Chondrocyte (in vitro differentiated cells): Measurements from ENCODE around the gene OR6J1. TPM values are rescaled to one million over a fixed set of nuclear protein-coding genes. Genes with fewer than 3 reads are reported as not detected.
"Not testable (repeated sequence)": the region's sequence is repeated elsewhere in the genome, so short reads cannot be mapped to it uniquely, and the experiment has no call there.

Experiments
- DNase-seq: peaks from one replicate; pipeline ENCODE4 v3.0.0; 2021; ENCODE audit warnings: mixed read lengths, low spot score
- H3K27ac Mint-ChIP-seq: one replicate; pipeline ENCODE4 v1.8.0; 2021; ENCODE audit warnings: mild to moderate bottlenecking, moderate library complexity, mixed read lengths; ENCODE audit not compliant: unreplicated experiment
- H3K27me3 Mint-ChIP-seq: 2 replicates; pipeline ENCODE4 v1.8.0; 2021; ENCODE audit warnings: low read depth, mixed read lengths
- H3K36me3 Mint-ChIP-seq: 2 replicates; pipeline ENCODE4 v1.8.0; 2021; ENCODE audit warnings: low read depth, mixed read lengths
- H3K4me1 Mint-ChIP-seq: 2 replicates; pipeline ENCODE4 v1.8.0; 2021; ENCODE audit warnings: low read depth, mild to moderate bottlenecking, mixed read lengths
- H3K4me3 Mint-ChIP-seq: one replicate; pipeline ENCODE4 v1.8.0; 2021; ENCODE audit warnings: mild to moderate bottlenecking, moderate library complexity, mixed read lengths; ENCODE audit not compliant: unreplicated experiment
- H3K9me3 Mint-ChIP-seq: 2 replicates; pipeline ENCODE4 v1.8.0; 2021; ENCODE audit warnings: low read depth, mixed read lengths
- CTCF ChIP-seq: fragments of 200-600 bp; sonication (generic); IDR thresholded peaks from 2 replicates; pipeline ENCODE4 v1.5.0; 2021; ENCODE audit warnings: antibody characterized with exemption, mild to moderate bottlenecking, moderate library complexity
- total RNA-seq: library from RNA; stranded (reverse); gene quantifications from 3 replicates; pipeline ENCODE4 v1.2.1, GENCODE V29; 2021

Gene OR6J1
- total RNA-seq, 1 donor from 2014 or later: not detected

GRCh38 chr14:22629361-22629760 is 14.8 kb downstream of the OR6J1 start:
- Mint-ChIP-seq H3K4me3 (no peak overlapping the region), H3K9me3 (peaks cover 7% of the 10 kb centered on the region), H3K27ac (peak overlapping the region; percentile 91), H3K4me1 (peaks cover 27% of the 10 kb centered on the region), H3K27me3 (no peaks in the 10 kb centered on the region), H3K36me3 (peaks cover 7% of the 10 kb centered on the region)
- no peak for TF ChIP-seq CTCF
- DNase-seq: no peak

GRCh38 chr14:22627506-22628263 is 16.5 kb downstream of the OR6J1 start:
- no peak overlapping the region for H3K27ac Mint-ChIP-seq
- H3K36me3 Mint-ChIP-seq: peaks cover 4% of the 10 kb centered on the region
- H3K4me1 Mint-ChIP-seq: peaks cover 34% of the 10 kb centered on the region
- no peaks in the 10 kb centered on the region for H3K27me3 Mint-ChIP-seq
- peaks cover 7% of the 10 kb centered on the region for H3K9me3 Mint-ChIP-seq
- no peak overlapping the region for H3K4me3 Mint-ChIP-seq
- no peak for DNase-seq
- TF ChIP-seq CTCF: no peak

GRCh38 chr14:22626590-22626989 is 17.6 kb downstream of the OR6J1 start:
- Mint-ChIP-seq H3K27me3 (no peaks in the 10 kb centered on the region), H3K27ac (no peak overlapping the region), H3K4me1 (peaks cover 44% of the 10 kb centered on the region), H3K36me3 (peaks cover 4% of the 10 kb centered on the region), H3K4me3 (no peak overlapping the region), H3K9me3 (peaks cover 10% of the 10 kb centered on the region)
- no peak for DNase-seq
- TF ChIP-seq CTCF: no peak

- Mint-ChIP-seq H3K9me3 (peaks cover 10% of the 10 kb centered on the region), H3K4me3 (no peak overlapping the region), H3K27ac (no peak overlapping the region), H3K27me3 (no peaks in the 10 kb centered on the region), H3K4me1 (peaks cover 24% of the 10 kb centered on the region), H3K36me3 (peaks cover 1% of the 10 kb centered on the region)
- DNase-seq: no peak
- TF ChIP-seq CTCF: no peak
Observed at GRCh38 chr14:22623047-22623446, 21.1 kb downstream of the OR6J1 start.

- Mint-ChIP-seq H3K27ac (peak overlapping the region; percentile 83), H3K36me3 (peaks cover 1% of the 10 kb centered on the region), H3K4me3 (no peak overlapping the region), H3K27me3 (no peaks in the 10 kb centered on the region), H3K9me3 (peaks cover 11% of the 10 kb centered on the region), H3K4me1 (peaks cover 22% of the 10 kb centered on the region)
- no peak for TF ChIP-seq CTCF
- DNase-seq: no peak
Observed at GRCh38 chr14:22622255-22622654, 21.9 kb downstream of the OR6J1 start.

DNA sequence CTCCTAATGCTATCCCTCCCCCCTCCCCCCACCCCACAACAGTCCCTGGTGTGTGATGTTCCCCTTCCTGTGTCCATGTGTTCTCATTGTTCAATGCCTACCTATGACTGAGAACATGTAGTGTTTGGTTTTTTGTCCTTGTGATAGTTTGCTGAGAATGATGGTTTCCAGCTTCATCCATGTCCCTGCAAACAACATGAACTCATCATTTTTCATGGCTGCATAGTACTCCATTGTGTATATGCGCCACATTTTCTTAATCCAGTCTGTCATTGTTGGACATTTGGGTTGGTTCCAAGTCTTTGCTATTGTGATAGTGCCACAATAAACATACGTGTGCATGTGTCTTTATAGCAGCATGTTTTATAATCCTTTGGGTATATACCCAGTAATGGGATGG is 28.4 kb downstream of the OR6J1 start:
- Mint-ChIP-seq H3K4me1 (peaks cover 44% of the 10 kb centered on the region), H3K36me3 (peaks cover 13% of the 10 kb centered on the region)
- DNase-seq, H3K9me3 Mint-ChIP-seq, H3K27me3 Mint-ChIP-seq, H3K4me3 Mint-ChIP-seq, H3K27ac Mint-ChIP-seq: not testable (repeated sequence)
